HepG2 (cell line): ENCODE results near the gene MRM3.

ENCODE experiments used
- CBX5 ChIP-seq: sonication (generic); formaldehyde crosslinking; IDR thresholded peaks from 2 replicates; pipeline ENCODE4 v1.4.0; 2020; ENCODE audit warnings: missing genetic modification reagents, borderline replicate concordance
- HOXA7 ChIP-seq: sonication (generic); formaldehyde crosslinking; IDR thresholded peaks from 2 replicates; pipeline ENCODE4 v1.8.1; 2022; ENCODE audit warnings: mild to moderate bottlenecking, missing genetic modification reagents, moderate library complexity
- KAT7 ChIP-seq: IDR thresholded peaks from 2 replicates; pipeline ENCODE4 v1.6.1; 2018; ENCODE audit warnings: borderline replicate concordance, missing compliant biosample characterization
- KAT8 ChIP-seq: IDR thresholded peaks from 2 replicates; pipeline ENCODE4 v1.6.1; 2016; ENCODE audit warnings: missing genetic modification reagents, missing compliant biosample characterization
- MAF1 ChIP-seq: sonication (generic); formaldehyde crosslinking; IDR thresholded peaks from 2 replicates; pipeline ENCODE4 v1.5.0; 2020; ENCODE audit warnings: missing genetic modification reagents, borderline replicate concordance
- SALL1 ChIP-seq: sonication (generic); formaldehyde crosslinking; IDR thresholded peaks from 2 replicates; pipeline ENCODE4 v1.8.0; 2022; ENCODE audit warnings: mild to moderate bottlenecking, missing genetic modification reagents
- SRF ChIP-seq: IDR thresholded peaks from 2 replicates; pipeline ENCODE4 v1.6.1; 2011; ENCODE audit warnings: mild to moderate bottlenecking, low read depth, low read length, moderate library complexity
- TBP ChIP-seq: sonication (generic); formaldehyde crosslinking; IDR thresholded peaks from 2 replicates; pipeline ENCODE4 v1.5.0; 2020; ENCODE audit warnings: missing genetic modification reagents
- YY1 ChIP-seq: IDR thresholded peaks from 2 replicates; pipeline ENCODE4 v1.6.1; 2011; ENCODE audit warnings: low read length, low read depth, moderate library complexity, mild to moderate bottlenecking; ENCODE audit not compliant: insufficient read depth, insufficient replicate concordance

DNA sequence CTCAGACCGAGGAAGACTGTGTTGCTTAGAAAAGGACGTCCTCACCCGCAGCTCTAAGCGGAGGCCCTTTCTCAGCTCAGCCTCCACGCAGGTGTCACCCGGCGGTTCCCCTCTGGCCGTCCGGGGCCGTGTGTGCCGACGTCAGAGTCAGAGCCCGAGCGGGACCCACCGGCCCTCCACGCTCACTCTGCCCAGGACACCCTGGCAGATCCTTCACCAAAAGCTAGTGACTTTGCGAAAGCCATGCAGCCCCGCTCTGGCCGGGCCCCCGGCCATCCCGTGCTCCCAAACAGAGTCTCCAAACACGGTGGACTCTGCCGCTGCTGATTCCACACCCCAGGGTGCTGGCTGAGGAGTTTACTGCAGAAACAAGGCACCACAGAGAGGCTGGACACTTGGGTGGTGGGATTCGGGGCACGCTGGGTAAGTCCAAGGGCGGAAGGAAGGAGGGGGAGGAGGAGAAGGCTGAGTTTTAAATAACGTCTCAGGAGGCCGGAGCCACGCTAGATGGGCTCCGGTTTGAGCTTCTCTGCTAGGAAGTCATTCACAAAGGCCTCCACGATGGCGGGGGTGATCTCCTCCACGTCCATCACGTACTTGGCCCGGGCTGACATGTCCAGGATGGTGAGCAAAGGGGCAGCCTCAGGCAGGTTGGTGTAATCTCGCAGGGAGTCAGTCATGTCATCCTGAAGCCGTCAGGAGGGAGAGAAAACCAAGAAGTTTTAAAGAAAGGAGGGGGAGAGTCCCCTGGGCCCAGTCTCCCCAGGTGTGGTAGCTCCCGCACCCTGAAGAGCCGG is 18.5 kb downstream of the MRM3 start:
- no peak for TF ChIP-seq KAT7 (CRISPR knock-in tag)
- no peak for TF ChIP-seq HOXA7
- TF ChIP-seq KAT8: no peak
- no peak for TF ChIP-seq TBP (CRISPR knock-in tag)
- no peak for TF ChIP-seq MAF1 (CRISPR knock-in tag)
- no peak for TF ChIP-seq YY1
- TF ChIP-seq SRF: no peak
- no peak for TF ChIP-seq SALL1 (CRISPR knock-in tag)
- TF ChIP-seq CBX5 (CRISPR knock-in tag): no peak
